Gastroesophageal sphincter (tissue), 3 donors: ENCODE measurements around the gene ANO4.

Source experiments
- CTCF ChIP-seq, 4 experiments: fragments of 200-600 bp in 2 of 4; fragments of 450-650 bp in 2 of 4; sonication (generic) in 1 of 4; IDR thresholded peaks; one replicate each; pipeline ENCODE4 v1.5.1; 2017 to 2019; ENCODE audit warnings: antibody characterized with exemption in 4 of 4, mild to moderate bottlenecking in 2 of 4, moderate library complexity in 2 of 4
- POLR2AphosphoS5 ChIP-seq: sonication (generic); formaldehyde crosslinking; IDR thresholded peaks from one replicate; pipeline ENCODE4 v1.6.1; 2017; ENCODE audit warnings: antibody characterized with exemption

GRCh38 chr12:101068402-101068801 is 273.8 kb downstream of the ANO4 start:
- TF ChIP-seq CTCF (IDR thresholded peaks at IDR 0.05) (no peak), POLR2AphosphoS5 (no peak)
